Stimulated activated naive CD8-positive, alpha-beta T cell treated with anti-CD3 and anti-CD28 coated beads, Interleukin-15, Interleukin-2, amounts not matched to agents 100 ng/mL and 50 ng/mL, for 24 hours (primary cell): Measurements from ENCODE around the gene RNF133.

ENCODE experiments used
- H3K27ac Mint-ChIP-seq: one replicate; pipeline ENCODE4 v1.8.0; 2021; ENCODE audit warnings: mild to moderate bottlenecking, mixed read lengths
- H3K27me3 Mint-ChIP-seq: one replicate; pipeline ENCODE4 v1.8.0; 2021; ENCODE audit warnings: mixed read lengths
- H3K36me3 Mint-ChIP-seq: one replicate; pipeline ENCODE4 v1.8.0; 2021; ENCODE audit warnings: low read depth, mixed read lengths
- H3K4me1 Mint-ChIP-seq: one replicate; pipeline ENCODE4 v1.8.0; 2021; ENCODE audit warnings: low read depth, mixed read lengths
- H3K4me3 Mint-ChIP-seq: one replicate; pipeline ENCODE4 v1.8.0; 2021; ENCODE audit warnings: mild to moderate bottlenecking, mixed read lengths
- H3K9me3 Mint-ChIP-seq: one replicate; pipeline ENCODE4 v1.8.0; 2021; ENCODE audit warnings: mixed read lengths

RNF133 gene

GRCh38 chr7:122699017-122699416 is at the start of gene RNF133:
RNF133 (minus strand) TSS chr7:122699117; CDS start chr7:122698918, 199 bp downstream.
- Mint-ChIP-seq H3K4me1 (no peaks in the 10 kb centered on the region), H3K9me3 (peaks cover 10% of the 10 kb centered on the region), H3K27me3 (no peaks in the 10 kb centered on the region), H3K27ac (no peak within 1 kb of the TSS), H3K36me3 (no peaks in the 10 kb centered on the region), H3K4me3 (no peak within 1 kb of the TSS)

GRCh38 chr7:122748195-122748594 is 49.3 kb upstream of the RNF133 start:
- no peak overlapping the region for H3K27ac Mint-ChIP-seq
- no peaks in the 10 kb centered on the region for H3K4me1 Mint-ChIP-seq
- no peaks in the 10 kb centered on the region for H3K27me3 Mint-ChIP-seq
- H3K4me3 Mint-ChIP-seq, result no peak overlapping the region
- H3K36me3 Mint-ChIP-seq, result no peaks in the 10 kb centered on the region
- peaks cover 4% of the 10 kb centered on the region for H3K9me3 Mint-ChIP-seq

- Mint-ChIP-seq H3K4me3 (no peak overlapping the region), H3K36me3 (no peaks in the 10 kb centered on the region), H3K27ac (no peak overlapping the region), H3K9me3 (peaks cover 4% of the 10 kb centered on the region), H3K4me1 (no peaks in the 10 kb centered on the region), H3K27me3 (no peaks in the 10 kb centered on the region)
Measured at GRCh38 chr7:122746948-122747347, 48.0 kb upstream of the RNF133 start.

- Mint-ChIP-seq H3K4me3 (no peak overlapping the region), H3K27ac (no peak overlapping the region)
Measured at GRCh38 chr7:122743211-122743610, 44.3 kb upstream of the RNF133 start.

GRCh38 chr7:122738947-122739346 is 40.0 kb upstream of the RNF133 start:
- H3K36me3 Mint-ChIP-seq, result no peaks in the 10 kb centered on the region
- peaks cover 6% of the 10 kb centered on the region for H3K9me3 Mint-ChIP-seq
- H3K27me3 Mint-ChIP-seq, result no peaks in the 10 kb centered on the region
- no peak overlapping the region for H3K27ac Mint-ChIP-seq
- no peak overlapping the region for H3K4me3 Mint-ChIP-seq
- no peaks in the 10 kb centered on the region for H3K4me1 Mint-ChIP-seq

More at GRCh38 chr7:122743211-122743610, 44.3 kb upstream of the RNF133 start:
- Mint-ChIP-seq H3K27me3 (no peaks in the 10 kb centered on the region), H3K9me3 (peaks cover 9% of the 10 kb centered on the region), H3K36me3 (no peaks in the 10 kb centered on the region), H3K4me1 (no peaks in the 10 kb centered on the region)

GRCh38 chr7:122736183-122736582 is 37.3 kb upstream of the RNF133 start:
- Mint-ChIP-seq H3K27ac (no peak overlapping the region), H3K4me3 (no peak overlapping the region), H3K36me3 (no peaks in the 10 kb centered on the region), H3K27me3 (no peaks in the 10 kb centered on the region), H3K4me1 (no peaks in the 10 kb centered on the region), H3K9me3 (peaks cover 7% of the 10 kb centered on the region)

GRCh38 chr7:122727759-122728158 is 28.8 kb upstream of the RNF133 start:
- Mint-ChIP-seq H3K4me3 (no peak overlapping the region), H3K27ac (no peak overlapping the region), H3K4me1 (no peaks in the 10 kb centered on the region), H3K36me3 (no peaks in the 10 kb centered on the region), H3K9me3 (peaks cover 4% of the 10 kb centered on the region), H3K27me3 (no peaks in the 10 kb centered on the region)

- H3K4me3 Mint-ChIP-seq, result no peak overlapping the region
- no peak overlapping the region for H3K27ac Mint-ChIP-seq
- no peaks in the 10 kb centered on the region for H3K27me3 Mint-ChIP-seq
Measured at GRCh38 chr7:122727354-122727753, 28.4 kb upstream of the RNF133 start.

GRCh38 chr7:122726881-122727280 is 28.0 kb upstream of the RNF133 start:
- peaks cover 4% of the 10 kb centered on the region for H3K9me3 Mint-ChIP-seq
- H3K36me3 Mint-ChIP-seq, result no peaks in the 10 kb centered on the region
- no peak overlapping the region for H3K27ac Mint-ChIP-seq
- H3K4me3 Mint-ChIP-seq, result no peak overlapping the region
- no peaks in the 10 kb centered on the region for H3K27me3 Mint-ChIP-seq
- H3K4me1 Mint-ChIP-seq, result no peaks in the 10 kb centered on the region

More at GRCh38 chr7:122727354-122727753, 28.4 kb upstream of the RNF133 start:
- Mint-ChIP-seq H3K4me1 (no peaks in the 10 kb centered on the region), H3K9me3 (peaks cover 4% of the 10 kb centered on the region), H3K36me3 (no peaks in the 10 kb centered on the region)

- Mint-ChIP-seq H3K9me3 (peaks cover 6% of the 10 kb centered on the region), H3K36me3 (no peaks in the 10 kb centered on the region), H3K4me1 (no peaks in the 10 kb centered on the region), H3K4me3 (no peak overlapping the region), H3K27ac (no peak overlapping the region), H3K27me3 (no peaks in the 10 kb centered on the region)
Measured at GRCh38 chr7:122724366-122724765, 25.4 kb upstream of the RNF133 start.

- no peak overlapping the region for H3K27ac Mint-ChIP-seq
- no peaks in the 10 kb centered on the region for H3K36me3 Mint-ChIP-seq
- no peak overlapping the region for H3K4me3 Mint-ChIP-seq
- no peaks in the 10 kb centered on the region for H3K4me1 Mint-ChIP-seq
- no peaks in the 10 kb centered on the region for H3K27me3 Mint-ChIP-seq
- peaks cover 6% of the 10 kb centered on the region for H3K9me3 Mint-ChIP-seq
Measured at GRCh38 chr7:122719010-122719578, 20.2 kb upstream of the RNF133 start.

GRCh38 chr7:122717356-122718089 is 18.6 kb upstream of the RNF133 start:
- Mint-ChIP-seq H3K27me3 (no peaks in the 10 kb centered on the region), H3K4me1 (no peaks in the 10 kb centered on the region), H3K9me3 (peaks cover 6% of the 10 kb centered on the region), H3K4me3 (no peak overlapping the region), H3K27ac (no peak overlapping the region), H3K36me3 (no peaks in the 10 kb centered on the region)

- Mint-ChIP-seq H3K27ac (no peak overlapping the region), H3K36me3 (no peaks in the 10 kb centered on the region), H3K4me1 (no peaks in the 10 kb centered on the region), H3K9me3 (no peaks in the 10 kb centered on the region), H3K27me3 (no peaks in the 10 kb centered on the region), H3K4me3 (no peak overlapping the region)
Measured at GRCh38 chr7:122715183-122715582, 16.3 kb upstream of the RNF133 start.

- Mint-ChIP-seq H3K27me3 (no peaks in the 10 kb centered on the region), H3K36me3 (no peaks in the 10 kb centered on the region), H3K9me3 (peaks cover 4% of the 10 kb centered on the region), H3K4me3 (no peak overlapping the region), H3K4me1 (no peaks in the 10 kb centered on the region), H3K27ac (no peak overlapping the region)
Measured at GRCh38 chr7:122710916-122711315, 12.0 kb upstream of the RNF133 start.

GRCh38 chr7:122709930-122710646 is 11.2 kb upstream of the RNF133 start:
- no peaks in the 10 kb centered on the region for H3K27me3 Mint-ChIP-seq
- H3K9me3 Mint-ChIP-seq, result peaks cover 4% of the 10 kb centered on the region
- no peaks in the 10 kb centered on the region for H3K36me3 Mint-ChIP-seq
- H3K4me3 Mint-ChIP-seq, result no peak overlapping the region
- no peaks in the 10 kb centered on the region for H3K4me1 Mint-ChIP-seq
- H3K27ac Mint-ChIP-seq, result no peak overlapping the region
